Measurements from ENCODE around the gene TLCD1.
"Not testable (repeated sequence)": the region's sequence is repeated elsewhere in the genome, so short reads cannot be mapped to it uniquely, and the experiment has no call there.

Gene TLCD1

DNA sequence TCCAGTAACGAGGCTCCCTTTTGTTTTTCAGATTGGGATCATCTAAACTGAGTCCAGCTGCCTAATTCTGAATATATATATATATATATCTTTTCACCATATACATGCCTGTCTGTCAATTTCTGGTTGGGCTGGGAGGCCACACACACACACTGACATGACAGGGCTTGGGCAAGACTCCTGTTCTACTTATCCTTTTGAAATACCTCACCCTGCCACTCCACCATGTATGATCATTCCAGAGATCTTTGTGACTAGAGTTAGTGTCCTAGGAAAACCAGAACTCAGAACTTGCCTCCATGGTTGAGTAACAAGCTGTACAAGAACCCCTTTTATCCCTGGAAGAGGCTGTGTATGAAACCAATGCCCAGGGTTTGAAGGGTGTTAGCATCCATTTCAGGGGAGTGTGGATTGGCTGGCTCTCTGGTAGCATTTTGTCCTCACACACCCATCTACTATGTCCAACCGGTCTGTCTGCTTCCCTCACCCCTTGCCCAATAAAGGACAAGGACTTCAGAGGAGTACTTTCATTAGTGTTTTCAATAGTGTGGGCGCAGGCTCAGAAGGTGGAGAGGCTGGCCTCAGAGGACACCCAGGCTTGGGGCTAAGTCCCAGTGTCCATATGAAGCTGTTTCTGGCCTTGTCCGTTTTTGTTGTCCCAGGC lies 2.1 kb downstream of the TLCD1 start:
- not testable (repeated sequence) for H3K9ac ChIP-seq (ENCODE audit: low read length); H3K27me3 ChIP-seq (ENCODE audit: control insufficient read depth, insufficient read depth, low read length); H3K27ac ChIP-seq (ENCODE audit: low read length); H3K9me3 ChIP-seq (ENCODE audit: control insufficient read depth, low read depth, low read length)
- peak overlapping the region; percentile 64 for H3K4me3 ChIP-seq (ENCODE audit: low read length)
- peaks cover 23% of the 10 kb centered on the region for H3K4me1 ChIP-seq (ENCODE audit: control insufficient read depth, low read depth, low read length)
- peaks cover 44% of the 10 kb centered on the region for H3K36me3 ChIP-seq (ENCODE audit: control insufficient read depth, low read depth, low read length)

DNA sequence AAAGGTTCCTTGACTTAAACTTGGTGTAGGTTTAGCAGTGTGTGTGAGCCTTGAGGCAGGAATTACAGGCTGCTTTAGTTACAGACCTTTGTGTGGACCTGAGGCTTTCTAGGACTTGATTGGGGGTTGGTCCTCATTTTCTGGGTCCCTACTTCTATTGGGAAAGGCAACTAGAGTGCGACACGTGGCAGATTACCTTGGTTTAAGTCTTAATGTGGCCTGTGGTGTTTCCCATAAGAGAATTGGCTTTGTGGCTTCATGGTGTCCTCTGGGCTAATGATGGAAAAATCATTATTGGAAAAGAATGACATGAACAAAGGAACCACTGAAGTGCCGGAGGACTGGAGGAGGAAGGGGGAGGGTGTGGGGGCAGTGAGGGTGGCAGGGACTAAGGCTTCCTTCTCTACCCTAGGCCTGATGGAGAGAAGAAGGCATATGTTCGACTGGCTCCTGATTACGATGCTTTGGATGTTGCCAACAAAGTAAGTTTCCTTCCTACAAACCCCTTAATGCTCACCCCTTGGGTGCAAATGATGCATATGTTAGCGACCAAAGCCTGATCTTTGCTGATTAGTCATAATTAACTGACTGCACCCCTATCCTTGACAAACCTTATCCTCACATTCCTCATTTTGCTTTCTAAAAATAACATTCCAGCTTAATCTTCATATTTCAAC lies 2.7 kb downstream of the TLCD1 start:
- H3K27ac ChIP-seq (ENCODE audit: low read length) = no peak overlapping the region
- peaks cover 27% of the 10 kb centered on the region for H3K4me1 ChIP-seq (ENCODE audit: control insufficient read depth, low read depth, low read length)
- H3K9ac ChIP-seq (ENCODE audit: low read length) = no peak overlapping the region
- H3K4me3 ChIP-seq (ENCODE audit: low read length) = peak overlapping the region; percentile 91
- no peaks in the 10 kb centered on the region for H3K27me3 ChIP-seq (ENCODE audit: control insufficient read depth, insufficient read depth, low read length)
- H3K36me3 ChIP-seq (ENCODE audit: control insufficient read depth, low read depth, low read length) = peaks cover 44% of the 10 kb centered on the region
- H3K9me3 ChIP-seq (ENCODE audit: control insufficient read depth, low read depth, low read length) = no peaks in the 10 kb centered on the region

DNA sequence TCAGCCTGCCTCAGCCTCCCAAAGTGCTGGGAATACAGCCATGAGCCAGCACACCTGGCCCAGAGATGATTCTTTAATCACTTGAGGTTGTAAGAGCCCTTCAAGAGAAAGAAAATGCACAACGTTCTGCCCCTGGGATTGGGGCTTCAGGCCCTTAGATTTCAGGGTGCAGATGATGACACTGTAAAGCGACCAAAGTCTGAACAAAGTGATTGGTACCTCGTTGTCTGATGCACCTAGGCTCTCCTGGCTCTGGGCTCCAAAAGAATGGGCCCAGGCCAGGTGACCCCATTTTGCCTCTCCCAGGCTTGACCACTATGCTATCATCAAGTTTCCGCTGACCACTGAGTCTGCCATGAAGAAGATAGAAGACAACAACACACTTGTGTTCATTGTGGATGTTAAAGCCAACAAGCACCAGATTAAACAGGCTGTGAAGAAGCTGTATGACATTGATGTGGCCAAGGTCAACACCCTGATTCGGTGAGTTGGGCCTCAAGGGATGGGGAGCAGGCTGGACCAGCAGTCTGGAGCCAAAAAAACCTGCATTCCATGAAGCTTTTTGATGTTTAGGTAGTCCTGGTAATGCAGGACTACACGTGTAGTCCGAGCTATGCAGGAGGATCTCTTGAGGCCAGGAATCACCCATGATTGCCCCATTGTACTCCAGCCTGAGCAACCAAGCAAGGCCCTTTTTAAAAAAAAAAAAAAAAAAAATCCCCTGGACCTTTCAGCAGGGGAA lies 3.4 kb downstream of the TLCD1 start:
- Histone ChIP-seq H3K9me3 (ENCODE audit: control insufficient read depth, low read depth, low read length) (no peaks in the 10 kb centered on the region), H3K9ac (ENCODE audit: low read length) (no peak overlapping the region), H3K27ac (ENCODE audit: low read length) (no peak overlapping the region), H3K4me1 (ENCODE audit: control insufficient read depth, low read depth, low read length) (peaks cover 29% of the 10 kb centered on the region), H3K27me3 (ENCODE audit: control insufficient read depth, insufficient read depth, low read length) (no peaks in the 10 kb centered on the region), H3K4me3 (ENCODE audit: low read length) (peak overlapping the region; percentile 91), H3K36me3 (ENCODE audit: control insufficient read depth, low read depth, low read length) (peaks cover 44% of the 10 kb centered on the region)

DNA sequence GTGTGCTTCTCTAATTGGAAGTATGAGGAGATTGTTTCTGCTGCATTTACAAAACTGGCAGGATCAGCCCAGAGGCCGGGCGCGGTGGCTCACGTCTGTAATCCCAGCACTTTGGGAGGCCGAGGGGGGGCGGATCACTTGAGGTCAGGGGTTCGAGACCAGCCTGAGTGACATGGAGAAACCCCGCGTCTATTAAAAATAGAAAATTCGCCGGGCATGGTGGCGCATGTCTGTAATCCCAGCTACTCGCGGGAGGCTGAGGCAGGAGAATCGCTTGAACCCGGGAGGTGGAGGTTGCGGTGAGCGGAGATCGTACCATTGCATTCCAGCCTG lies 5.1 kb downstream of the TLCD1 start:
- not testable (repeated sequence) for H3K9me3 ChIP-seq (ENCODE audit: control insufficient read depth, low read depth, low read length); H3K27me3 ChIP-seq (ENCODE audit: control insufficient read depth, insufficient read depth, low read length)
- Histone ChIP-seq H3K27ac (ENCODE audit: low read length) (peak overlapping the region; percentile 89), H3K4me1 (ENCODE audit: control insufficient read depth, low read depth, low read length) (peaks cover 36% of the 10 kb centered on the region), H3K36me3 (ENCODE audit: control insufficient read depth, low read depth, low read length) (peaks cover 44% of the 10 kb centered on the region), H3K9ac (ENCODE audit: low read length) (peak overlapping the region; percentile 94), H3K4me3 (ENCODE audit: low read length) (peak overlapping the region; percentile 91)

DNA sequence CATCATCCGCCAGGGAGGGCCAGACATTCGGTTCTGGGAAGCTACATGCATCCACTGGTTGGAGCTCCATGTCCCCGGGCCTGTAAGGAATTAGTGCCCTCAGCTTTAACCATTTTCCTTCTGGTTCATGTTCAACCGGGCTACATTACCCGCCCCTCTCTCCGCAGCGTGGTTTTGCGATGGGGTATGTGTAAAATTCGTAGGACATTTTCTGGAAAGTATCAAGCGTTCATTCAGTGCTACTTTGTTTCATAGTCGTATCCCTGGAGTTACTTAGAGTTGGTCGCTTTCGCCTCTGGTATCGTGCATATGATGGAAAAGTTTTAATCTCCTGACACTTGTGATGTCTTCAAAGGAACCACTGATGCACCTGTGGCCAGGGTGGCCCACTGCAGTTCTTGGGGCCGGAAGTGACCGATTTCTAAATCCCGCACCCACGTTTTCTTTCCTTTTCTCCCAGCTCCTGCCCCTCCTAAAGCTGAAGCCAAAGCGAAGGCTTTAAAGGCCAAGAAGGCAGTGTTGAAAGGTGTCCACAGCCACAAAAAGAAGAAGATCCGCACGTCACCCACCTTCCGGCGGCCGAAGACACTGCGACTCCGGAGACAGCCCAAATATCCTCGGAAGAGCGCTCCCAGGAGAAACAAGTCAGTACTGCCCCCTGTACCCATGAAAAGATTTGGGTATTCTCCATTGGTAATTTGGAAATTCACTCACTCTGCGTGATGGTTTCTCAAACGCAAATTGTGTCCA lies 5.6 kb downstream of the TLCD1 start:
- no peaks in the 10 kb centered on the region for H3K9me3 ChIP-seq (ENCODE audit: control insufficient read depth, low read depth, low read length)
- peak overlapping the region; percentile 89 for H3K27ac ChIP-seq (ENCODE audit: low read length)
- peak overlapping the region; percentile 91 for H3K4me3 ChIP-seq (ENCODE audit: low read length)
- peak overlapping the region; percentile 94 for H3K9ac ChIP-seq (ENCODE audit: low read length)
- H3K36me3 ChIP-seq (ENCODE audit: control insufficient read depth, low read depth, low read length) = peaks cover 47% of the 10 kb centered on the region
- peaks cover 37% of the 10 kb centered on the region for H3K4me1 ChIP-seq (ENCODE audit: control insufficient read depth, low read depth, low read length)
- H3K27me3 ChIP-seq (ENCODE audit: control insufficient read depth, insufficient read depth, low read length) = no peaks in the 10 kb centered on the region

DNA sequence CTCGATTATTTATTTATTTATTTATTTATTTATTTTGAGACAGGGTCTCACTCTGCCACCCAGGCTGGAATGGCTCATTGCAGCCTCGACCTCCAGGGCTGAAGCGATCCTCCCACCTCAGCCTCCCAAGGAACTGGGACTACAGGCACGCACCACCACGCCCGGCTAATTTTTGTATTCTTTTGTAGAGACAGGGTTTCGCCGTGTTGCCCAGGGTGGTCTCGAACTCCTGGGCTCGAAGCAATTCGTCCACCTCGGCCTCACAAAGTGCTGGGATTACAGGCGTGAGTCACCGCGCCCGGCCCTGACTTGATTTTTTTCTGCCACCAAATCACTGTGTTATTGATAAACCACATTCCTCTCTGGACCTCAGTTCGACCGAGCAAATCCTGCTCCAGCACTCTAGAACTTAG lies 7.0 kb downstream of the TLCD1 start:
- peaks cover 31% of the 10 kb centered on the region for H3K4me1 ChIP-seq (ENCODE audit: control insufficient read depth, low read depth, low read length)
- H3K27me3 ChIP-seq (ENCODE audit: control insufficient read depth, insufficient read depth, low read length) = no peaks in the 10 kb centered on the region
- peak overlapping the region; percentile 91 for H3K4me3 ChIP-seq (ENCODE audit: low read length)
- peak overlapping the region; percentile 89 for H3K27ac ChIP-seq (ENCODE audit: low read length)
- H3K9ac ChIP-seq (ENCODE audit: low read length) = peak overlapping the region; percentile 94
- H3K9me3 ChIP-seq (ENCODE audit: control insufficient read depth, low read depth, low read length) = no peaks in the 10 kb centered on the region
- H3K36me3 ChIP-seq (ENCODE audit: control insufficient read depth, low read depth, low read length) = peaks cover 48% of the 10 kb centered on the region

DNA sequence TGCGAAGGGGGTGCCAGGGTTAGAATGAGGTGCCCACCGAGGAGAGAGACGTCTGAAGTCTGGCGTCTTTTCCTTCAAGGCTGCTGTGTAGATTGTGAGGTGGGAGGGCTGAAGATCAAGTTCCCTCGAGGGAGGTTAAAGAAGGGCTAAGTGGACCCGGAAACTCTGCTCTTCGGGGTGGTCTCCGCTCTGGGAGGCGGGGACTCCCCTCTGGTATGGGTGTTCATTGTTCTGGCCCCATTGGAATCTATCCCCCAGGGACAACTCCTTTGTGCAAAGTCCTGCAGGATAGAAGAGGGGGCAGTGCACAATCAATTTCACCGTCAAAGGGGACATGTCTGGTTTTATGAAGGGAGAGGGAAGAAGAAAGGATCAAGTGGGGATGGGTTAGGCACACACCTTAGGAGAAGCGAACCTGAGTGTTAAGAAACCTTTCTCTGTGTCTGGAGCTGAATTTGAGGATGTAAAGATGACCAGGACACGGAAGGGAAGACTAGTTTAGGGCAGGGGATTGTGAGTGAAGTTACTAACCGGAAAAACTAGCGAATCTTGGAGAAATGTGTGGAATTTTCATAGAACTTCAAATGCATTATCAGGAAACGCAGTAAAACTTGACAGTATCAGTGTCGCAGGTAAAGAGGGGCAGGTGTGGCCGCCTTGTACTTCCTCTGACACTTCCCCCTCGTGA lies 7.6 kb downstream of the TLCD1 start:
- peaks cover 31% of the 10 kb centered on the region for H3K4me1 ChIP-seq (ENCODE audit: control insufficient read depth, low read depth, low read length)
- H3K9me3 ChIP-seq (ENCODE audit: control insufficient read depth, low read depth, low read length) = no peaks in the 10 kb centered on the region
- peaks cover 49% of the 10 kb centered on the region for H3K36me3 ChIP-seq (ENCODE audit: control insufficient read depth, low read depth, low read length)
- peak overlapping the region; percentile 91 for H3K4me3 ChIP-seq (ENCODE audit: low read length)
- H3K9ac ChIP-seq (ENCODE audit: low read length) = peak overlapping the region; percentile 74
- peak overlapping the region; percentile 83 for H3K27ac ChIP-seq (ENCODE audit: low read length)
- H3K27me3 ChIP-seq (ENCODE audit: control insufficient read depth, insufficient read depth, low read length) = no peaks in the 10 kb centered on the region

DNA sequence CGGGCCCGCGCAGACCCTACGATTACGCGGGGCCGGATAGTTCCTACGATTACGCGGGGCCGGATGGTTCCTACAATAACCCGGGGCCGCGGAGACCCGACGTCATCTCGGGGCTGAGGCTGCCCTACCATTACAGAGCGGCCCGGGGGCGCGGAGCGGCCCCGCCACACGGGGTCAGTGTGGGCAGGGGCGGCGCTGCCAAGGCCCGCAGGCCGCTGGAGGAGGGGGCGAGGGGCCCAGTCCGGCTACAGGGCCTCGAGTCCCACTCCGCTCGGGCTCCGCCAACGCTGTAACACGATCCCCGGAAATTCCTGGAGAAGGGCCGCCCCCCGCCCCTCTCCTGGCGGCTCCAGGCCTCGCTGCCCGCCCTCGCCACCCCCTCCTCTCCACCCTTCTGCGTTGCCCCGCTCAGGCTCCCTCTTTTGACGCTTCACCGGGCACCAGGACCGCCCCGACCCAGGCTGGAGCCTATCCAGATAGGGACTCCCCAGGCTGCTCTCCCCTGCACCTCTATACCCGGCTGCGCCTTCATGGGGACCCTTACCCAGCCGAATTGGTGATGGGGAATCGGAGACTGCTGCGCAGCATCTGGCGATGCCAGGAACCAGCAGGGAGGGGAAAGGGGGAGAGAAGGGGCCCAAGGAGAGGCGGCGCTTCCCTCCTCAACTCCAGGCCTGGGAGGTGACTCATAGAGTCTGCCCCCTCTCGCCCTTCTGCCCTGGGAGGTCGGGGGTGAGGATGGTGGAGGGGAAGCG lies 8.3 kb downstream of the TLCD1 start, which contains the start of gene RAB34:
Gene RAB34, minus strand, starts transcription at position 291 of the 755 bp plus-strand sequence. CDS start 602 bp downstream, outside the sequence.
- Histone ChIP-seq H3K9me3 (ENCODE audit: control insufficient read depth, low read depth, low read length) (no peaks in the 10 kb centered on the region), H3K36me3 (ENCODE audit: control insufficient read depth, low read depth, low read length) (peaks cover 46% of the 10 kb centered on the region), H3K4me3 (ENCODE audit: low read length) (peak within 1 kb of the TSS; percentile 91), H3K27ac (ENCODE audit: low read length) (peak within 1 kb of the TSS; percentile 83), H3K9ac (ENCODE audit: low read length) (peak within 1 kb of the TSS; percentile 90), H3K4me1 (ENCODE audit: control insufficient read depth, low read depth, low read length) (peaks cover 32% of the 10 kb centered on the region), H3K27me3 (ENCODE audit: control insufficient read depth, insufficient read depth, low read length) (no peaks in the 10 kb centered on the region)

DNA sequence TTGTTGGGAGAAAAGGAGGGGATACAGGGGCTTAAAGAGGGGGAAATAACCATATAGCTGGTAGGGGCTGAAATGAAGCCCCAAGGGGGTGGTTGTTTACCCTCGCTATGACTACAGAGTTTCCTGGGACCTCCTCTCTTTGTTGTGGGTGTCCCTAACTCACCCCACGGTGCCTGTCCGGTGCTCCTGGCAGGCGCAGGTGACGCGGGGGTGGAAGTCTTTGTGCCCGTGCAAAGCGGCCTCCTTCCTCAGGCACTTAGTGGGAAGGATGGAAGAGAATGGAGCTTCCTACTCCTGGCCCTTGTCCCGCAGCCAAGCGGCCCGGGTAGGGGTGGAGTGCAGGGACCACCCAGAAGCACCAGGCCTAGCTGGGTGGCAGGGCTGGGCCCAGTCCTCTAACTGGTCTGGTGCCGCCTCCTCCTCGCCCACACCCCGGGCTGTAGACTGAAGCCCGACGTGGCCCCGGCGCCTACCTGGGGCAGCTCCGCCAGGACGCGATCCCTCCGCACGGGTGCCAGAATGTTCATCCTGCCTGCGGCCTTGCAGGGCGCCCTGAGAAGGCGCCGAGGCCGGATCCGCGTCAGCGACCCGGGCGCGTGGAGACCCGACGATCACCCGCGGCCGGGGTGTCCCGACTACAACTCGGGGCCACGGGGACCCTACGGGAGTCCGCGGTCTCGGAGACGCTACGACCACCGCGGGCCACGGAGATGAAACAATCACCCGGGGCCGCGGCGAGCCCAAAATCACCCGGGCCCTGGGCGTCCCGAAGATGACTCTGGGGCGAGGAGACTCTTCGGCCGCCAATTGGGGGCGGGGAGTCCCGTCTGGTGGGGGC lies 9.1 kb downstream of the TLCD1 start:
- Histone ChIP-seq H3K4me3 (ENCODE audit: low read length) (peak overlapping the region; percentile 91), H3K9ac (ENCODE audit: low read length) (peak overlapping the region; percentile 90), H3K4me1 (ENCODE audit: control insufficient read depth, low read depth, low read length) (peaks cover 32% of the 10 kb centered on the region), H3K9me3 (ENCODE audit: control insufficient read depth, low read depth, low read length) (no peaks in the 10 kb centered on the region), H3K27ac (ENCODE audit: low read length) (peak overlapping the region; percentile 71), H3K36me3 (ENCODE audit: control insufficient read depth, low read depth, low read length) (peaks cover 39% of the 10 kb centered on the region), H3K27me3 (ENCODE audit: control insufficient read depth, insufficient read depth, low read length) (no peaks in the 10 kb centered on the region)

DNA sequence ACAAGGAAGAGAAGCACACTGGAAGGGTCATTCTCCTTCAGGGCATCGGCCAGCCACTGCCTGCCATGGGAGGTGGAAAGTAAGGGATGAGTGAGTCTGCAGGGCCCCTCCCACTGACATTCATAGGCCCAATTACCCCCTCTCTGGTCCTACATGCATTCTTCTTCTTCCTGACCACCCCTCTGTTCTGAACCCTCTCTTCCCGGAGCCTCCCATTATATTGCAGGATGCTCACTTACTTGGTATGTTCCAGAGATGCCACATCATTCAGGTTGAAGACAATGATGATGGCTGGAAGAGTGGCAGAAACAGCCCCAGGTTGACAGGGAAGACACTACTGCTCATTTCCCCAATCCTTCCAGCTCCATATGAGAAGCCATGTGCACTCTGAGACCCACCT lies 10.8 kb downstream of the TLCD1 start:
- Histone ChIP-seq H3K27me3 (ENCODE audit: control insufficient read depth, insufficient read depth, low read length) (no peaks in the 10 kb centered on the region), H3K27ac (ENCODE audit: low read length) (no peak overlapping the region), H3K9me3 (ENCODE audit: control insufficient read depth, low read depth, low read length) (no peaks in the 10 kb centered on the region), H3K9ac (ENCODE audit: low read length) (no peak overlapping the region), H3K36me3 (ENCODE audit: control insufficient read depth, low read depth, low read length) (peaks cover 26% of the 10 kb centered on the region), H3K4me1 (ENCODE audit: control insufficient read depth, low read depth, low read length) (peaks cover 24% of the 10 kb centered on the region), H3K4me3 (ENCODE audit: low read length) (no peak overlapping the region)
